NCI-H146 (cell line): Measurements from ENCODE around the gene PDE9A.
A peak's percentile ranks its signal among the peaks of the same experiment; 100 is the strongest.
"Not testable (repeated sequence)": the region's sequence is repeated elsewhere in the genome, so short reads cannot be mapped to it uniquely, and the experiment has no call there.

Experiments used
- DNase-seq: peaks from one replicate; lab custom pipeline; 2025; lab: John Stamatoyannopoulos, UW

PDE9A gene

GRCh38 chr21:42708916-42709315 is 55.5 kb downstream of the PDE9A start:
- DNase-seq, result not testable (repeated sequence)

GRCh38 chr21:42711667-42712066 is 58.2 kb downstream of the PDE9A start:
- DNase-seq, result peak; percentile 4

- DNase-seq, result not testable (repeated sequence)
These were observed 62.0 kb downstream of the PDE9A start for GRCh38 chr21:42715427-42715826.

GRCh38 chr21:42716074-42716473 is 62.7 kb downstream of the PDE9A start:
- DNase-seq, result no peak

GRCh38 chr21:42720484-42720883 is 67.1 kb downstream of the PDE9A start:
- not testable (repeated sequence) for DNase-seq

GRCh38 chr21:42721341-42721824 is 68.0 kb downstream of the PDE9A start:
- no peak for DNase-seq

GRCh38 chr21:42722153-42722552 is 68.7 kb downstream of the PDE9A start:
- no peak for DNase-seq

GRCh38 chr21:42722808-42723473 is 69.5 kb downstream of the PDE9A start:
- DNase-seq, result no peak

GRCh38 chr21:42724226-42724920 is 71.0 kb downstream of the PDE9A start:
- DNase-seq, result no peak

- no peak for DNase-seq
These were observed 72.1 kb downstream of the PDE9A start for GRCh38 chr21:42725416-42725930.

- no peak for DNase-seq
These were observed 78.0 kb downstream of the PDE9A start for GRCh38 chr21:42731264-42732032.

GRCh38 chr21:42732033-42732410 is 78.6 kb downstream of the PDE9A start:
- no peak for DNase-seq

GRCh38 chr21:42733037-42733627 is 79.7 kb downstream of the PDE9A start:
- no peak for DNase-seq

GRCh38 chr21:42733874-42734273 is 80.5 kb downstream of the PDE9A start:
- DNase-seq, result no peak

- DNase-seq, result no peak
These were observed 81.0 kb downstream of the PDE9A start for GRCh38 chr21:42734323-42734971.

GRCh38 chr21:42735061-42735460 is 81.6 kb downstream of the PDE9A start:
- no peak for DNase-seq

GRCh38 chr21:42735944-42736343 is 82.5 kb downstream of the PDE9A start:
- DNase-seq, result no peak

GRCh38 chr21:42736646-42737350 is 83.4 kb downstream of the PDE9A start:
- no peak for DNase-seq

GRCh38 chr21:42737951-42738590 is 84.7 kb downstream of the PDE9A start:
- no peak for DNase-seq
